Tibial artery (tissue), 4 donors: ENCODE results near the gene HNRNPUL2.

Experiments
- DNase-seq, 2 donors: peaks; one replicate each; pipeline ENCODE4 v3.0.0-alpha.2; 2019
- H3K27ac ChIP-seq, 2 donors: fragments of 200-600 bp; sonication (generic) in 1 of 2; 1 replicate in 1 of 2; 2 replicates in 1 of 2; pipeline ENCODE4 v1.5.1; 2018 to 2019; ENCODE audit warnings: mild to moderate bottlenecking in 1 of 2
- H3K27me3 ChIP-seq, 2 donors: fragments of 200-600 bp; sonication (generic) in 1 of 2; one replicate each; pipeline versions ENCODE4 v1.5.1 to v1.6.0; 2016 to 2019
- H3K36me3 ChIP-seq, 3 donors: fragments of 200-600 bp; sonication (generic) in 2 of 3; one replicate each; pipeline ENCODE4 v1.5.1; 2016 to 2019; ENCODE audit warnings: mild to moderate bottlenecking in 2 of 3
- H3K4me1 ChIP-seq, 4 donors: fragments of 200-600 bp; sonication (generic) in 2 of 4; 1 replicate in 3 of 4; 2 replicates in 1 of 4; pipeline ENCODE4 v1.5.1; 2016 to 2019
- H3K4me3 ChIP-seq, 2 donors: fragments of 200-600 bp; sonication (generic) in 1 of 2; 1 replicate in 1 of 2; 2 replicates in 1 of 2; pipeline ENCODE4 v1.5.1; 2018 to 2019; ENCODE audit warnings: mild to moderate bottlenecking in 2 of 2
- H3K9me3 ChIP-seq, 3 donors: fragments of 200-600 bp; sonication (generic) in 1 of 3; one replicate each; pipeline ENCODE4 v1.5.1; 2016 to 2019
- CTCF ChIP-seq, 2 experiments: fragments of 200-600 bp in 1 of 2; fragments of 450-650 bp in 1 of 2; IDR thresholded peaks; one replicate each; pipeline ENCODE4 v1.5.1; 2017 to 2019; ENCODE audit warnings: antibody characterized with exemption in 2 of 2, mild to moderate bottlenecking in 1 of 2, moderate library complexity in 1 of 2
- intact Hi-C: fragments of 100-400 bp; cut with DNase I; formaldehyde crosslinking; loops from one replicate; pipeline ENCODE4 v1.15.0; 2023; ENCODE audit warnings: low total_unique reads

Gene HNRNPUL2

GRCh38 chr11:62709247-62710000, 17.8 kb downstream of the HNRNPUL2 start:
- peak in 1 of 2 experiments; percentile 13 for TF ChIP-seq CTCF (IDR thresholded peaks at IDR 0.05)
- H3K27ac ChIP-seq: peak overlapping the region; percentile 91 to 96
- DNase-seq: peak; percentile 99
- H3K4me3 ChIP-seq: peak overlapping the region; percentile 58 to 64
- H3K4me1 ChIP-seq: peaks cover 0 to 40% (median 35%) of the 10 kb centered on the region in 4 donors
- H3K36me3 ChIP-seq: peaks cover 26 to 39% (median 37%) of the 10 kb centered on the region in 3 donors
- intact Hi-C loops: loop anchor here (10.0 kb wide), 1 partner anchor 95 kb away; the partner anchor contains the start of genes EML3 and ROM1
- H3K27me3 ChIP-seq: no peaks in the 10 kb centered on the region
- H3K9me3 ChIP-seq: no peaks in the 10 kb centered on the region

- H3K4me3 ChIP-seq: peak overlapping the region; percentile 58 to 64
- DNase-seq: peak in 1 of 2 donors; percentile 72
- H3K27ac ChIP-seq: peak overlapping the region; percentile 91 to 96
- no peaks in the 10 kb centered on the region for H3K27me3 ChIP-seq
- TF ChIP-seq CTCF (IDR thresholded peaks at IDR 0.05): no peak
- no peaks in the 10 kb centered on the region for H3K9me3 ChIP-seq
- H3K36me3 ChIP-seq: peaks cover 20 to 33% (median 31%) of the 10 kb centered on the region in 3 donors
- intact Hi-C loops: loop anchor here (10.0 kb wide), 1 partner anchor 94 kb away; the partner anchor contains the start of genes EML3 and ROM1
- H3K4me1 ChIP-seq: peaks cover 0 to 40% (median 35%) of the 10 kb centered on the region in 4 donors
Observed at GRCh38 chr11:62708793-62709192, 18.5 kb downstream of the HNRNPUL2 start.

GRCh38 chr11:62708392-62708791, 18.9 kb downstream of the HNRNPUL2 start:
- peak in 1 of 2 donors; percentile 61 for DNase-seq
- H3K36me3 ChIP-seq: peaks cover 16 to 29% (median 28%) of the 10 kb centered on the region in 3 donors
- peak overlapping the region; percentile 58 to 64 for H3K4me3 ChIP-seq
- intact Hi-C loops: loop anchor here (10.0 kb wide), 1 partner anchor 94 kb away; the partner anchor contains the start of genes EML3 and ROM1
- no peak for TF ChIP-seq CTCF (IDR thresholded peaks at IDR 0.05)
- peak overlapping the region in 1 of 2 donors; percentile 96 for H3K27ac ChIP-seq
- H3K4me1 ChIP-seq: peaks cover 0 to 40% (median 35%) of the 10 kb centered on the region in 4 donors
- no peaks in the 10 kb centered on the region for H3K27me3 ChIP-seq
- H3K9me3 ChIP-seq: no peaks in the 10 kb centered on the region

GRCh38 chr11:62707277-62707861, 19.9 kb downstream of the HNRNPUL2 start, which contains the start of the genes BSCL2 and GNG3:
BSCL2 (minus strand) TSS chr11:62707424; CDS start chr11:62707195, 229 bp downstream.
GNG3 (plus strand) TSS chr11:62707676; CDS start chr11:62708296, 620 bp downstream.
- no peaks in the 10 kb centered on the region for H3K27me3 ChIP-seq
- H3K4me1 ChIP-seq: peaks cover 0 to 40% (median 35%) of the 10 kb centered on the region in 4 donors
- TF ChIP-seq CTCF (IDR thresholded peaks at IDR 0.05): no peak
- no peaks in the 10 kb centered on the region for H3K9me3 ChIP-seq
- DNase-seq: peak in 1 of 2 donors; percentile 64
- peak within 1 kb of the TSS; percentile 68 to 96 for H3K27ac ChIP-seq
- H3K4me3 ChIP-seq: peak within 1 kb of the TSS; percentile 61 to 71
- intact Hi-C loops: loop anchor here (10.0 kb wide), 1 partner anchor 93 kb away; the partner anchor contains the start of genes EML3 and ROM1
- H3K36me3 ChIP-seq: peaks cover 14 to 20% (median 19%) of the 10 kb centered on the region in 3 donors

GRCh38 chr11:62706850-62707247, 20.4 kb downstream of the HNRNPUL2 start:
- intact Hi-C loops: loop anchor here (10.0 kb wide), 1 partner anchor 92 kb away; the partner anchor contains the start of genes EML3 and ROM1
- peak overlapping the region; percentile 68 to 85 for H3K27ac ChIP-seq
- no peaks in the 10 kb centered on the region for H3K9me3 ChIP-seq
- no peak for TF ChIP-seq CTCF (IDR thresholded peaks at IDR 0.05)
- peaks cover 9 to 19% (median 16%) of the 10 kb centered on the region in 3 donors for H3K36me3 ChIP-seq
- peaks cover 0 to 40% (median 35%) of the 10 kb centered on the region in 4 donors for H3K4me1 ChIP-seq
- peak overlapping the region; percentile 61 to 71 for H3K4me3 ChIP-seq
- peak in 1 of 2 donors; percentile 61 for DNase-seq
- no peaks in the 10 kb centered on the region for H3K27me3 ChIP-seq
